Neuron (in vitro differentiated cells): Measurements from ENCODE around the gene SLC26A6.

Experiments
- H2AFZ ChIP-seq: one replicate; pipeline ENCODE4 v1.6.1; 2013; ENCODE audit warnings: low read depth, mild to moderate bottlenecking, inconsistent platforms, low read length, moderate library complexity
- H3K27me3 ChIP-seq: one replicate; pipeline ENCODE4 v1.6.1; 2013; ENCODE audit warnings: low read length; ENCODE audit not compliant: insufficient read depth
- H3K36me3 ChIP-seq: one replicate; pipeline ENCODE4 v1.6.1; 2013; ENCODE audit warnings: low read length; ENCODE audit not compliant: insufficient read depth
- H3K4me1 ChIP-seq: one replicate; pipeline ENCODE4 v1.6.1; 2013; ENCODE audit warnings: low read length; ENCODE audit not compliant: insufficient read depth
- H3K4me3 ChIP-seq: 2 replicates; pipeline ENCODE4 v1.5.1; 2013; ENCODE audit warnings: mild to moderate bottlenecking, low read length, moderate library complexity
- H3K9me3 ChIP-seq: one replicate; pipeline ENCODE4 v1.6.1; 2013; ENCODE audit warnings: low read length

Gene SLC26A6

DNA sequence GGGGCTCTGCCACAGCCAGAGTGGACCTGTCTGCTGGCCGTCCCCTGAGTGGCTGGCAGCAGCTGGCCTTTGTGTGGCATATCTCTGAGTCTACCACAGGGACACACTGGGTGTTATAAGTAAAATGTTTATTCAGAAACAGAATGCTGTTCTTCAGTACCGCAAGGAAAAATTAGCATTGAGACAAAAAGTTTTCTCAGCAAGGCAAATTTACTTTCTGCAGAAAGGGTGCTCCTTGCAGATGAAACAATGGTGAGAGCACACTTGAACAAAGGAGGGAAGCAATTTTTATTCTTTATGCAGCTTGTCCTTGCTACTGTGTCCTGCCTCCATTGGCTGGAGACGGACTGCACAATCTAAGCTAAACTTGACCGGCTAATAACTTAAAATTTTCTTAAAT, 17.7 kb downstream of the SLC26A6 start:
- Histone ChIP-seq H3K4me1 (no peaks in the 10 kb centered on the region), H2AFZ (no peak overlapping the region), H3K9me3 (peaks cover 11% of the 10 kb centered on the region), H3K27me3 (no peaks in the 10 kb centered on the region), H3K36me3 (peaks cover 8% of the 10 kb centered on the region), H3K4me3 (no peak overlapping the region)

- no peaks in the 10 kb centered on the region for H3K27me3 ChIP-seq
- no peak overlapping the region for H3K4me3 ChIP-seq
These were observed 21.2 kb downstream of the SLC26A6 start for GRCh38 chr3:48614044-48614443.

DNA sequence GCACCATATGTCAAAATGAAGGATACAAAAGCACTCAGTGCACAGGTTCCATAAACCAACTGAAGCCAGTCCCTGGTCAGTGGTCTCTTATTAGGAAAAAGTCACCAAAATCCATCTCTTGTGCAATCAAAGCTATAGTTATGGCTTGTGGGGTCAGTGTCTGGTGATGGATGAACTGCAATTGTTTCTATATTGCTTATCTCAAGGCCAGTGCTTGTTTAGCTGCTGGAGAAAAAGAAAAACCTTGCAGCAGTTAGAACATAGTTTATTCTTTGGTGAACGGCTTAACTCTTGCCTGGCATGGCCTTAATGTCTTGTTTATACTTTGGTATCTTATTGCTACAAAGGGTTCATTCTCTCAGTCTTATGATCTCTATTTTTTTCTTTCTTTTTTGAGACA, 23.0 kb downstream of the SLC26A6 start:
- no peaks in the 10 kb centered on the region for H3K27me3 ChIP-seq

More at GRCh38 chr3:48614044-48614443, 21.2 kb downstream of the SLC26A6 start:
- Histone ChIP-seq H3K9me3 (peaks cover 11% of the 10 kb centered on the region), H3K36me3 (peaks cover 4% of the 10 kb centered on the region), H3K4me1 (no peaks in the 10 kb centered on the region), H2AFZ (no peak overlapping the region)

DNA sequence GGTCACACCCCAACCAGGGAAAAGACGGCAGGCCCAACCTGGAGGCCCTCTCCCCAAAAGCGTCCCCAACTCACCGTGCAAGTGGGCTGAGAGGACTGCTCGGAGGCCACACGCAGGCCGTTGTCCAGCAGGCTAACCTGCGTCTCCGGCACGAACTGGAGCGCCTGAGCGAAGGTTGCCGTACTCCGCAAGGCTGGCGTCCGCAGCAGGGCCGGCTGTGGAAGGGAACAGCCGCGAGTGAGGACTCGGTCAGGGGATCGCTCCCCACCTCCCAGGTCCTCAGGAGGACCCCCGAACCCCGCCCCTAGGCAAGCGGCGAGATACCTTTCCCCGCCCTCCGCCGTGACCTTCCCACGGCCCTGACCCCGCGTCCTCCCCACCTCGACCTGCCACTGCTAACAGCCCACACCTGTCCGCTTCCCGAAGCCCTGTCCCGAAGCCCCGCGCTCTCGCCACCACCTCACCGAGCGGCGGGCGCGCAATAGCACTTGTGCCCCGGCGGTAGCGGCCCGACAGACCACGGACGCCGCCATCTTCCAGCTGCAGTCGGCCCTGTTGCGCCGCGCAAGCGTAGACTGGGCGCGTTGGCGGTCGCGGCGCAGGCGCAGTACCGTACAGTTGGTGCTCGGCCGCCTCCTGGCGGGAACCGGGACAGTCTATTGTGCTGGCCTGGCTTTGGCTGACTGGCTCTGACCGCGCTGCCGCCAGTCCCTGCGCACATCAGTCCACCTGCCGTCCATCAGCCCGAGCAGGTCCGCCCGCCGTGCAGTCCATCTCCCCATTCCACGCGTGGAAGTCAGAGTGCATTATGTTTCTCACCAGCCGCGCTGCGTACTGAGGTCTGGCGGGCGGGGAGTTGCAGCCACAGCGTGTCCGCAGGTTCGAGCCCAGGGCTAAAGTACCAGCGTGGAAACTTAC, 25.9 kb downstream of the SLC26A6 start, which contains the start of gene UQCRC1:
Gene UQCRC1, minus strand, starts transcription at position 559 of the 918 bp plus-strand sequence. Its CDS starts 26 bp downstream, at position 533.
- H2AFZ ChIP-seq, result peak within 1 kb of the TSS; percentile 73
- H3K4me3 ChIP-seq, result peak within 1 kb of the TSS; percentile 84
- peaks cover 10% of the 10 kb centered on the region for H3K4me1 ChIP-seq
- no peaks in the 10 kb centered on the region for H3K27me3 ChIP-seq
- no peaks in the 10 kb centered on the region for H3K9me3 ChIP-seq
- H3K36me3 ChIP-seq, result peaks cover 33% of the 10 kb centered on the region

More for the DNA sequence above, 23.0 kb downstream of the SLC26A6 start:
- Histone ChIP-seq H3K4me3 (no peak overlapping the region), H3K9me3 (peaks cover 4% of the 10 kb centered on the region), H3K36me3 (peaks cover 10% of the 10 kb centered on the region), H3K4me1 (peaks cover 10% of the 10 kb centered on the region), H2AFZ (no peak overlapping the region)

GRCh38 chr3:48607519-48607918, 27.7 kb downstream of the SLC26A6 start:
- Histone ChIP-seq H3K4me3 (no peak overlapping the region), H3K4me1 (peaks cover 10% of the 10 kb centered on the region), H2AFZ (no peak overlapping the region), H3K36me3 (peaks cover 51% of the 10 kb centered on the region), H3K9me3 (no peaks in the 10 kb centered on the region), H3K27me3 (no peaks in the 10 kb centered on the region)

DNA sequence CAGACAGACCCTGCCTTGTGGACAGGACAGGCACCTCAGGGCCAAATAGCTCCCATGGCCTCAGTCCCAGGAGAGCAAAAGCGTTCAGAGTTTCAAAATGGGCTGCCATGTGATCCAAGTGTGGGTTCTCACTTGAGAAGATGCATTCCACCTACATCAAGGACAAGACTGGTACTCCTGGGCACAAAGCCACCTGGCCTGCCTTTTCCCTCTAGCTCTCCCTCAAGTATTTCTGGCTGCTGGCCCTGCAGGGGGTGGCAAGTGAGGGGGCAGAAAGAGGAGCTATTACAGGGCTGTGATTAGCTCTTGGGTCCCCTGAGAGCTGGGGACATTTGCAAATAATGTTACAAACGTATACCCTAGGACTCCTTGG, 33.7 kb downstream of the SLC26A6 start:
- no peaks in the 10 kb centered on the region for H3K27me3 ChIP-seq
- no peaks in the 10 kb centered on the region for H3K9me3 ChIP-seq
- H3K36me3 ChIP-seq, result peaks cover 90% of the 10 kb centered on the region
- H3K4me3 ChIP-seq, result no peak overlapping the region
- no peak overlapping the region for H2AFZ ChIP-seq
- H3K4me1 ChIP-seq, result no peaks in the 10 kb centered on the region

DNA sequence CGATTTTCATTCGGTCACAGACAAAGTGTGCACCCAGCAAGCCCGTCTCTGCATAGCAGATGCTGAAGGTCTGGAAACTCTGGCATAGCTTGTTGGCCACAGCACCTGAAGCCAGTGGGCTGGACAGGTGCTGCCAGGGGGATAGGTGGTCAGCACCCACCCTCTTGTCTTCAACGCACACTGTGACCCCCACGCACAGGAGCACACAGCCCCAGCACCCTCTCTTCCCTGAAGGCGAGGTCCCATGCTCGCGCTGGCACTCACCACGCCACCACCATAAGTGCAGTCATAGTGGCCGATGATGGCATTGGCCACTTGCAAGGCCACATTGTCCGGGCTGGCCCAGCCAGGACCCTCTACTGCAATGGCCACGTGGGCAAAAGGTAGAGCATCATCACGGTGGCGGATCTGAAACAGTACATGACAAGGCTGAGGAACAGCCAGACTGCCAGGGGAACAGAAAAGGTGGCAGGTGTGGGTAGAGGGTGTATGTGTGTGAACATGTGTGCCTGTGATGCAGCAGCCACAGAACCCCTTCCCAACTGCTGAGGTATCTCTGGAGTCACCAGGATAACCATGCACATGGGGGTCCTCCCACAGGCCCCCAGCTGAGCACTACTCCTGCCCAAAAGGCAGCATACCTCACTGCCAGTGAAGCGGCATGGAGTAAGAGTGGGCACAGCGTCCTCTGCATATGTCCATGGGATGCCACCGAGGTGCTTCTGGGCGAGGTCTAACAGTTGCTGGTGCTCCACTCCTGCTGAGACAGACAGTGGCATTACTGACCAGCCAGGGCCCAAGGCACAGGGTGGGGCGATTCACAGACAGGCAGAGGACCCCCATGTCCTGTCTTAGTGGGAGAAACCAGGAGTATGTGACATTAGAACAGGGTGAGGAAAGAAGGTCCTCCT, 34.3 kb downstream of the SLC26A6 start:
- Histone ChIP-seq H3K9me3 (no peaks in the 10 kb centered on the region), H3K4me3 (no peak overlapping the region), H3K27me3 (no peaks in the 10 kb centered on the region), H3K4me1 (no peaks in the 10 kb centered on the region), H3K36me3 (peaks cover 85% of the 10 kb centered on the region), H2AFZ (no peak overlapping the region)

GRCh38 chr3:48599509-48600285, 35.6 kb downstream of the SLC26A6 start:
- no peak overlapping the region for H2AFZ ChIP-seq
- H3K4me1 ChIP-seq, result no peaks in the 10 kb centered on the region
- H3K4me3 ChIP-seq, result no peak overlapping the region
- no peaks in the 10 kb centered on the region for H3K9me3 ChIP-seq
- peaks cover 73% of the 10 kb centered on the region for H3K36me3 ChIP-seq
- H3K27me3 ChIP-seq, result no peaks in the 10 kb centered on the region

DNA sequence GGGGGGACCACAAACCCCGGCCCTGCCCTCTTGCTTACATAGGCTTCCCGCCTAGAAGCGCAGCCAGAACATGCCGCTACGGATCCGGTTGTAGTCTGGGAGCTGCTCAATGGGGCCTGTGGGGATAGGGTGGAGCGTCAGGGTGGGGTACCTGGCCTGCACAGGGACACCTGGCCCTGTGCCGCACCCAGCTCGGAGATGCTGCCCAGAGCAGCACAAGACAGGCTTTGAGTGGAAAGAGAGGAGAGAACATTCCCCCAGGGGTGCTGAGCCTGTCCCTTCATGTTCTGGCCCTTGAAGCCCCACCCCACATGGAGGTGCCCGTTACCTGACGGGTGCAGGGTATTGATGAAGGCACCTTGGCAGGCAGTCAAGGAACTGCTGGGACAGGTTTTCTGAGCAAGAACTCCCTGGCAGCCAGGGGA, 36.2 kb downstream of the SLC26A6 start:
- Histone ChIP-seq H3K9me3 (no peaks in the 10 kb centered on the region), H3K27me3 (no peaks in the 10 kb centered on the region), H3K4me3 (no peak overlapping the region), H3K36me3 (peaks cover 67% of the 10 kb centered on the region), H2AFZ (no peak overlapping the region), H3K4me1 (no peaks in the 10 kb centered on the region)

GRCh38 chr3:48598323-48599076, 36.8 kb downstream of the SLC26A6 start:
- Histone ChIP-seq H3K27me3 (no peaks in the 10 kb centered on the region), H3K4me3 (no peak overlapping the region), H3K4me1 (no peaks in the 10 kb centered on the region), H3K9me3 (no peaks in the 10 kb centered on the region), H2AFZ (no peak overlapping the region), H3K36me3 (peaks cover 61% of the 10 kb centered on the region)

DNA sequence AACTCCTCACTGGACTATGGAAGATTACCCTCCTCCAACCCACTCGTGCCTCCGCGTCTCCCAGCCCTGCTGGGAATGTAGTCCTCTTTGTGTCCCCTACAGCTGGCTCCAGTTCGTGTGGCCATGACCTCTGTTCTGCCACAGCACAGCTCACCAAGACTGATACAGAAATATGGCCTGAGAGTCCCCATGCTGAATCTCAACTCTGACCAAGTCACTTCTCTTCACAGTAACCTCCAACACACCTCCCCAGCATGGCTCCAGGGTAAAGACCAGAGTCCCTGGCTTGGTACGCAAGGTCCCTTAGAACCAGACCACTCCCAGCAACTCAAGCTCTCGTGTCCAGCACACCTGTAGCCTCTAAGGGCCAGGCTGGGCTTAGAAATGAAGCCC, 37.9 kb downstream of the SLC26A6 start:
- Histone ChIP-seq H3K4me3 (no peak overlapping the region), H3K9me3 (no peaks in the 10 kb centered on the region), H3K36me3 (peaks cover 50% of the 10 kb centered on the region), H2AFZ (no peak overlapping the region), H3K27me3 (no peaks in the 10 kb centered on the region), H3K4me1 (no peaks in the 10 kb centered on the region)
